SU-DHL-6 (cell line): ENCODE results near the gene QPCT.

Source experiments
- H2AFZ ChIP-seq: fragments of 200-600 bp; sonication (generic); 2 replicates; pipeline ENCODE4 v1.6.1; 2014; ENCODE audit warnings: low read depth, mild to moderate bottlenecking, moderate library complexity, mixed read lengths, antibody characterized with exemption, low read length; ENCODE audit not compliant: severe bottlenecking
- H3F3A ChIP-seq: fragments of 200-600 bp; shearing (Covaris generic); 2 replicates; pipeline ENCODE4 v1.6.0; 2016; ENCODE audit warnings: antibody characterized with exemption, mild to moderate bottlenecking; ENCODE audit not compliant: insufficient read depth
- H3K27ac ChIP-seq: fragments of 200-600 bp; sonication (generic); 2 replicates; pipeline ENCODE4 v1.5.1; 2016; ENCODE audit warnings: low read depth, mild to moderate bottlenecking, low read length, moderate library complexity, mixed read lengths
- H3K27me3 ChIP-seq: fragments of 200-600 bp; sonication (generic), shearing (Covaris generic); 2 replicates; pipeline ENCODE4 v1.6.0; 2014; ENCODE audit warnings: mild to moderate bottlenecking, low read length
- H3K36me3 ChIP-seq: fragments of 200-600 bp; sonication (generic); 2 replicates; pipeline ENCODE4 v1.6.1; 2014; ENCODE audit warnings: mild to moderate bottlenecking, low read length, mixed read lengths
- H3K4me2 ChIP-seq: fragments of 300-600, 200-600 bp; shearing (Covaris generic), sonication (generic); 2 replicates; pipeline ENCODE4 v1.6.0; 2014; ENCODE audit warnings: low read length, low read depth, mild to moderate bottlenecking; ENCODE audit not compliant: poor library complexity, severe bottlenecking
- H3K4me3 ChIP-seq: fragments of 200-600 bp; sonication (generic); 2 replicates; pipeline ENCODE4 v1.5.1; 2014; ENCODE audit warnings: antibody characterized with exemption, low read length, mild to moderate bottlenecking, mixed read lengths; ENCODE audit not compliant: insufficient read depth, poor library complexity, severe bottlenecking
- H3K79me2 ChIP-seq: fragments of 200-600 bp; sonication (generic); 2 replicates; pipeline ENCODE4 v1.6.1; 2014; ENCODE audit warnings: mild to moderate bottlenecking, low read length, moderate library complexity; ENCODE audit not compliant: insufficient read depth
- H3K9ac ChIP-seq: fragments of 200-600 bp; sonication (generic); 2 replicates; pipeline ENCODE4 v1.7.0; 2014; ENCODE audit warnings: mild to moderate bottlenecking, low read length
- H3K9me2 ChIP-seq: fragments of 200-600 bp; sonication (generic); replicated peaks from 2 replicates; pipeline ENCODE4 v1.6.1; 2014; ENCODE audit warnings: low read length; ENCODE audit not compliant: insufficient read depth
- H3K9me3 ChIP-seq: fragments of 200-600 bp; sonication (generic); 2 replicates; pipeline ENCODE4 v1.6.1; 2014; ENCODE audit warnings: low read length, mixed read lengths; ENCODE audit not compliant: insufficient read depth
- H4K20me1 ChIP-seq: fragments of 200-600 bp; sonication (generic); 2 replicates; pipeline ENCODE4 v1.6.1; 2014; ENCODE audit warnings: low read depth, mild to moderate bottlenecking, antibody characterized with exemption, low read length, moderate library complexity, mixed read lengths
- EZH2phosphoT487 ChIP-seq: fragments of 200-600 bp; sonication (generic), shearing (Covaris generic); conservative IDR thresholded peaks from 2 replicates; pipeline ENCODE4 v1.6.1; 2018; ENCODE audit warnings: mild to moderate bottlenecking, antibody characterized with exemption, low read length, moderate library complexity, mixed read lengths
- TF ChIP-seq, protein P1 (sequence below): fragments of 200-600 bp; sonication (generic); IDR thresholded peaks from one replicate; pipeline ENCODE4 v1.5.1; 2017; ENCODE audit warnings: antibody characterized with exemption, mild to moderate bottlenecking, low read length, moderate library complexity; ENCODE audit not compliant: insufficient read depth, poor library complexity, severe bottlenecking

The QPCT gene

DNA sequence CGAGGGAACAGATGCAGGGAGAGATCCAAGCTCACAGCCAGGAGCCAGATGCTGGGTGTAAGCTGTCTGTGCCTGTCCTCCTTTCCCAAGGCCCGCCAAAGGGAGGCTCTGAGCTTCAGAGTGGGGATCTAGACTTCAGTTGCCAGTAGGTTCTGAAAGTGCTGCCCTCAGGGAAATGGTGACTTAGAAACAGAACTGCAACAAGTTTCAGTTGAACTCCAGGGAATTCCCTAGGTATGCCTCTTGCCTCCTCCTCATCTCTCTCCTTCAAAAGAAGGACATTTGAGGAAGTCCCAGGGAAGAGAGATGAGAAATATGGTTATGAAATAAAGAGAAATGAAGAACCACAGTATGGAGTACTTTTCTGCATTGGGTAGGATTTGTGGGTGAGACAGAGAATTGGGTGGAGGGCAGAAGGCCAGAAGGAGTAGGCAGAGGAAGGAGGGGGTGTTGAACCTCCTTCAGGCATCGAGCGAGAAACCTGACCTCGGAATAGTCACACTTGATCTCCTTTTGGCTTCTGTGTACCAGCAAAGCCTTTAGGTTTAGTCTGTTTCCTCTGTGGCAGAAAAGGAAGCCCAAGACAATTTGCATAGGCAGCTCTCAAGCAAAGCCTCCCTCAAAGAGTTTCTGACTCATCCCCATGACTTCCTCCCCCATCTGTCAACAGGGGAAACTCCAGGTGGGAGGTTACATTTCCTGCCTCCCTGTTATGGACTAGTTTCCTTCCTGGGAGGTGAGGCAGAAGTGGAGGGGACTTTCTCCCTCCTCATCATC, 45.7 kb downstream of the QPCT start:
- no peaks in the 10 kb centered on the region for H3K36me3 ChIP-seq
- no peak overlapping the region for H3K4me3 ChIP-seq
- no peaks in the 10 kb centered on the region for H3K9me3 ChIP-seq
- H3K9me2 ChIP-seq, result no peaks in the 10 kb centered on the region
- H3K79me2 ChIP-seq, result no peaks in the 10 kb centered on the region
- no peaks in the 10 kb centered on the region for H3K27me3 ChIP-seq
- no peak for TF ChIP-seq EZH2phosphoT487
- TF ChIP-seq, protein P1, sequence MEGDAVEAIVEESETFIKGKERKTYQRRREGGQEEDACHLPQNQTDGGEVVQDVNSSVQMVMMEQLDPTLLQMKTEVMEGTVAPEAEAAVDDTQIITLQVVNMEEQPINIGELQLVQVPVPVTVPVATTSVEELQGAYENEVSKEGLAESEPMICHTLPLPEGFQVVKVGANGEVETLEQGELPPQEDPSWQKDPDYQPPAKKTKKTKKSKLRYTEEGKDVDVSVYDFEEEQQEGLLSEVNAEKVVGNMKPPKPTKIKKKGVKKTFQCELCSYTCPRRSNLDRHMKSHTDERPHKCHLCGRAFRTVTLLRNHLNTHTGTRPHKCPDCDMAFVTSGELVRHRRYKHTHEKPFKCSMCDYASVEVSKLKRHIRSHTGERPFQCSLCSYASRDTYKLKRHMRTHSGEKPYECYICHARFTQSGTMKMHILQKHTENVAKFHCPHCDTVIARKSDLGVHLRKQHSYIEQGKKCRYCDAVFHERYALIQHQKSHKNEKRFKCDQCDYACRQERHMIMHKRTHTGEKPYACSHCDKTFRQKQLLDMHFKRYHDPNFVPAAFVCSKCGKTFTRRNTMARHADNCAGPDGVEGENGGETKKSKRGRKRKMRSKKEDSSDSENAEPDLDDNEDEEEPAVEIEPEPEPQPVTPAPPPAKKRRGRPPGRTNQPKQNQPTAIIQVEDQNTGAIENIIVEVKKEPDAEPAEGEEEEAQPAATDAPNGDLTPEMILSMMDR, result no peak
- H3K9ac ChIP-seq, result peak overlapping the region; percentile 40
- peaks cover 7% of the 10 kb centered on the region; the same call in 1 of the 2 replicates for H3F3A ChIP-seq
- peak overlapping the region; percentile 52 for H3K4me2 ChIP-seq
- H2AFZ ChIP-seq, result no peak overlapping the region
- peak overlapping the region; percentile 59 for H3K27ac ChIP-seq
- no peaks in the 10 kb centered on the region for H4K20me1 ChIP-seq

DNA sequence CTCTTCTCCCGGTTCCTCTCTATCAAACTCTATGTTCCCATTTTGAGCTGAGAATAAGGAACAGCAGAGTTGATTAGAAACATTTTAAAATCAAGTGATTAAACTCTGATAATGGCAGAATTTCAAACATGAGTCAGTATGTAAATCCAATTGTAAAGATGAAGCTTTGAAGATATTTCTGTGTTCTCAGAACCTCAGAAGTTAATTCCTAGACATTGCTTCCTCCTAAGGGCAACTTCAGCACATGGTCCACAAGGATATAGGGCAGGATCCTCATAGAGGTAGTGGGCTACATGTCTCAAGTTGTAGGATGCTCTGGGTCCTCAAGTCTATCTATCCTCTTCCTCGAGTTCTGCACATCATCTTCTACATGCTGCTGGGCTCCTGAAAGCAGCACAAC, 46.3 kb downstream of the QPCT start:
- H3K9me2 ChIP-seq, result no peaks in the 10 kb centered on the region
- no peak overlapping the region for H3K4me3 ChIP-seq
- peaks cover 7% of the 10 kb centered on the region; the same call in 1 of the 2 replicates for H3F3A ChIP-seq
- H3K27me3 ChIP-seq, result no peaks in the 10 kb centered on the region
- no peak overlapping the region for H2AFZ ChIP-seq
- peak overlapping the region; percentile 52 for H3K4me2 ChIP-seq
- H3K9me3 ChIP-seq, result no peaks in the 10 kb centered on the region
- TF ChIP-seq, protein P1, result no peak
- no peak for TF ChIP-seq EZH2phosphoT487
- no peaks in the 10 kb centered on the region for H4K20me1 ChIP-seq
- no peak overlapping the region for H3K9ac ChIP-seq
- H3K27ac ChIP-seq, result peak overlapping the region; percentile 59
- no peaks in the 10 kb centered on the region for H3K36me3 ChIP-seq
- no peaks in the 10 kb centered on the region for H3K79me2 ChIP-seq

DNA sequence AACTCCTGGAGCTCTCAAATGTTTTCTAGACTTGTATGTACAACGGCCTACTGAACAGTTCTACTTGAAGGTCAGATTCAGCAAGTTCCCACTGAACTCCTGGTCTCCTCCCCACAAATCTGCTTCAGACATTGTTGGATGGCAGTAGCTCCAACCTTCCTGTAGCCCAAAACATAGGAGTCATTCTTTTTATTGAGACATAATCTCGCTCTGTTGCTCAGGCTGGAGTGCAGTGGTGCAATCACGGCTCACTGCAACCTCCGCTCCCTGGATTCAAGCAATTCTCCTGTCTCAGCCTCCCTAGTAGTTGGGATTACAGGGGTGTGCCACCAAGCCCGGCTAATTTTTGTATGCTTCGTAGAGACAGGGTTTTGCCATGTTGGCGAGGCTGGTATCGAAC, 47.3 kb downstream of the QPCT start:
- no peak overlapping the region for H3K9ac ChIP-seq
- H3K4me3 ChIP-seq, result no peak overlapping the region
- no peaks in the 10 kb centered on the region for H3K9me3 ChIP-seq
- no peaks in the 10 kb centered on the region for H3K9me2 ChIP-seq
- H3K27ac ChIP-seq, result no peak overlapping the region
- H3K36me3 ChIP-seq, result no peaks in the 10 kb centered on the region
- H4K20me1 ChIP-seq, result no peaks in the 10 kb centered on the region
- TF ChIP-seq EZH2phosphoT487, result no peak
- TF ChIP-seq, protein P1, result no peak
- H2AFZ ChIP-seq, result no peak overlapping the region
- no peak overlapping the region for H3K4me2 ChIP-seq
- no peaks in the 10 kb centered on the region for H3K27me3 ChIP-seq
- H3F3A ChIP-seq, result peaks cover 7% of the 10 kb centered on the region; the same call in 1 of the 2 replicates
- no peaks in the 10 kb centered on the region for H3K79me2 ChIP-seq
